ENCODE results near the gene TSC22D4.

The TSC22D4 gene

DNA sequence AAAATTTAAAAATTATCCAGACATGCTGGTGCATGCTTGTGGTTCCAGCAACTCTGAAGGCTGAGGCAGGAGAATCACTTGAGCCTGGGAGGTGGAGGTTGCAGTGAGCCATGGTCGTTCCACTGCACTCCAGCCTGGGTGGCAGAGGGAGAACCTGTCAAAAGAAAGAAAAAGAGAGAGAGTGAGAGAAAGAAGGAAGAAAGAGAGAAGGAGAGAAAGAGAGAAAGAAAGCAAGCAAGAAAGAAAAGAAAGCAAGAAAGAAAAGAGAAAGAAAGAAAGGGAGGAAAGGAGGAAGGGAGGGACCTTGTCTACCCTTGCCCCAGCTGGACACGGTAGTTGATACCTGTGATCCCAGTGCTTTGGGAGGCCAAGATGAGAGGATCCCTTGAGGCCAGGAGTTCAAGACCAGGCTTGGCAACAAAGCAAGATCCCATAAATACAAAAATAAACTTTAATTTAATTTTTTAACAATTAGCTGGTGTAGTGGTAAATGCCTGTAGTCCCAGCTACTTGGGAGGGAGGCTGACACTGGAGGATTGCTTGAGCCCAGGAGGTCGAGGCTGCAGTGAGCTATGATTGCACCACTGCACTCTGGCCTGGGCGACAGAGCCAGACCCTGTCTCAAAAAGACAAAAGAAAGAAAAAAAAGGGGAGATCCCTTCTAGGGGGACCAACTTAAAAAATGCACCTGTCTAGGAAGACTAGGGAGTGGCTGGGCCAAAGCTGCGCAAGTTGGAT lies 13.9 kb upstream of the TSC22D4 start:
- no peak for DNase-seq (ENCODE audit: low read depth in 2 of 2)

DNA sequence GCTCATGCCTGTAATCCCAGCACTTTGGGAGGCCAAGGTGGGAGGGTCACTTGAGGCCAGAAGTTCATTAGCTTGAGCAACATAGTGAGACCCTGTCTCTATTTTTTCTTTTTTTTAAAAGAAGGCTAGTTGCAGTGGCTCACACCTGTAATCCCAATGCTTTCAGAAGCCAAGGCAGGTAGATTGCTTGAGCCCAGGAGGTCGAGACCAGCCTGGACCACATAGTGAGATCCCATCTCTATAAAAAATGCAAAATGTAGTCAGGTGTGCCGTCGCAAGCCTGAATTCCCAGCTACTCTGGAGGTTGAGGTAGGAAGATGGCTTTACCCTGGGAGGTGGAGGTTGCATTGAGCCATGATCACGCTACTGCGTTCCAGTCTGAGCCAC lies 12.2 kb upstream of the TSC22D4 start:
- no peak for DNase-seq (ENCODE audit: low read depth in 2 of 2)

- no peak for DNase-seq (ENCODE audit: low read depth in 2 of 2)
Measured at GRCh38 chr7:100490483-100491191, 11.6 kb upstream of the TSC22D4 start.

- DNase-seq (ENCODE audit: low read depth in 2 of 2): no peak
Measured at GRCh38 chr7:100489824-100490223, 10.8 kb upstream of the TSC22D4 start.

- DNase-seq (ENCODE audit: low read depth in 2 of 2): no peak
Measured at GRCh38 chr7:100489121-100489520, 10.1 kb upstream of the TSC22D4 start.

DNA sequence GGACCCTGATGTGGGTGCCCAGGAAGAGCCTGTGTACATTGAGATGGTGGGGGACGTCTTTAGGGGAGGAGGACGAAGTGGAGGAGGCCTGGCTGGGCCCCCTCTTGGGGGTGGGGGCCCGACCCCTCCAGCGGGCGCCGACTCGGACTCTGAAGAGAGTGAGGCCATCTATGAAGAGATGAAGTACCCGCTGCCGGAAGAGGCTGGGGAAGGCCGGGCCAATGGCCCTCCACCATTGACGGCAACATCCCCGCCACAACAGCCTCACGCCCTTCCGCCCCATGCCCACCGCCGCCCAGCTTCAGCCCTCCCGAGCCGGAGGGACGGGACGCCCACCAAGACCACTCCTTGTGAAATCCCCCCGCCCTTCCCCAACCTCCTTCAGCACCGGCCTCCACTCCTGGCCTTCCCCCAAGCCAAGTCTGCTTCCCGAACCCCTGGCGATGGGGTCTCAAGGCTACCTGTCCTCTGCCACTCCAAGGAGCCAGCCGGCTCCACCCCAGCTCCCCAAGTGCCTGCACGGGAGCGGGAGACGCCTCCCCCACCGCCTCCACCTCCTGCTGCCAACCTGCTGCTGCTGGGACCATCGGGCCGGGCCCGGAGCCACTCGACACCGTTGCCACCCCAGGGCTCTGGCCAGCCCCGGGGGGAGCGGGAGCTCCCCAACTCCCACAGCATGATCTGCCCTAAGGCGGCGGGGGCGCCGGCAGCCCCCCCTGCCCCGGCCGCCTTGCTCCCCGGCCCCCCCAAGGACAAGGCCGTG lies 9.5 kb upstream of the TSC22D4 start:
- no peak for DNase-seq (ENCODE audit: low read depth in 2 of 2)

GRCh38 chr7:100486753-100487446 lies 7.9 kb upstream of the TSC22D4 start:
- DNase-seq (ENCODE audit: low read depth in 2 of 2): no peak

- no peak for DNase-seq (ENCODE audit: low read depth in 2 of 2)
Measured at GRCh38 chr7:100486111-100486636, 7.2 kb upstream of the TSC22D4 start.

- no peak for DNase-seq (ENCODE audit: low read depth in 2 of 2)
Measured at GRCh38 chr7:100485471-100485876, 6.5 kb upstream of the TSC22D4 start.

GRCh38 chr7:100484673-100485045 lies 5.6 kb upstream of the TSC22D4 start:
- no peak for DNase-seq (ENCODE audit: low read depth in 2 of 2)

DNA sequence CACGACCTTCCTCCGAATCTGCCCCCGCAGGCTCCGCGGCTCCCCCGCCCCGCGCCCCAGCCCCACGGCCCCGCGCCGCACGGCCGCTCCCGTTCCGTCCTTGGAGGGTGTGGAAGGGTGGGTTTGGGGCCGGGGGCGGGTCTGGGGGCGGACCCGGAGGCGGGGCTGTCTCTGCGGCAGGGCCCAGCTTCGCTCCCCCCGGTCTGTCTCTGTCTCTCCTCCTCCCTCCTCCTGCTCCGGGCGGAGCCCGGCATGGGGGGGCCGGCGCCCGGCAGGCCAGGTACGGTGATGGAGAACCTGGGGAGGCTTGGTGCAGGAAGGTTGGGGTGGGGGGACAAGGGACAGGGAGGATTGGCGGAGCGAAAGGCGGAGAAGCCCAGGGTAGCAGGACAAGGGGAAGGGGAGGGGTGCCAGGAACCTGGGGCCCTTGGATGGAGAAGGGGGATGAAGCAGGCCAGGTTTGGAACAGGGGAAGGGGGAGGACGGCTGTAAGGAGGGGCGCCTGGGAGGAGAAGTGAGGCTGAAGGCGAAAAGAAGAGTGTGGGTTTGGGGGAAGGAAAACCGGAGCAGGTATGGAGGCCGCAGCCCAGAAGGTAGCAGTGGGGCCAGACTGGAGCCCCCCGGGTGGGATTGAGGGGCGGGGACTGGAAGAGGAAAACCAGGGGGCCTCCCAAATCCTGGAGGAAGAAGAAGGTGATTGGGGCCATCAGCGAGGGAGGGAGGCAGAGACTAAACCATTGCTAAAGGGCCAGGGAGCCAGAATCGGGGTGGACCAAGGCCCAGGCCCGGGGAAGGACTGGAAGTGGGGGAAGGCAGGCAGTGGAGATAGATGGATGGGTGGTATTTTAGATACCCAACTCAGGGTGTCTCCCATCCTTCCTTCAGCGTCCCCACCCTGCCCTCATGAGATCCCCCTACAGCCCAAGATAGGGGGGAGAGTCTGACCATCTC lies 5.0 kb upstream of the TSC22D4 start, which contains the start of gene NYAP1:
TSS of gene NYAP1 (plus strand) at position 206 of the 951 bp plus-strand sequence. CDS start 1,385 bp downstream, outside the sequence.
- no peak for DNase-seq (ENCODE audit: low read depth in 2 of 2)

GRCh38 chr7:100483090-100483721 lies 4.2 kb upstream of the TSC22D4 start:
- DNase-seq (ENCODE audit: low read depth in 2 of 2): peak; percentile 68 to 77

GRCh38 chr7:100482728-100483089 lies 3.7 kb upstream of the TSC22D4 start:
- no peak for DNase-seq (ENCODE audit: low read depth in 2 of 2)

GRCh38 chr7:100481466-100481865 lies 2.5 kb upstream of the TSC22D4 start:
- DNase-seq (ENCODE audit: low read depth in 2 of 2): no peak

GRCh38 chr7:100477871-100478267 lies 1.1 kb downstream of the TSC22D4 start:
- DNase-seq (ENCODE audit: low read depth in 2 of 2): no peak

- DNase-seq (ENCODE audit: low read depth in 2 of 2): no peak
Measured at GRCh38 chr7:100476903-100477870, 1.8 kb downstream of the TSC22D4 start.

GRCh38 chr7:100476101-100476780 lies 2.8 kb downstream of the TSC22D4 start:
- DNase-seq (ENCODE audit: low read depth in 2 of 2): no peak

GRCh38 chr7:100475549-100475948 lies 3.5 kb downstream of the TSC22D4 start:
- DNase-seq (ENCODE audit: low read depth in 2 of 2): no peak
